ENCODE measurements around the gene NECTIN4. TPM values are rescaled to one million over a fixed set of nuclear protein-coding genes. Genes with fewer than 3 reads are reported as not detected.
"Not testable (repeated sequence)": the region's sequence is repeated elsewhere in the genome, so short reads cannot be mapped to it uniquely, and the experiment has no call there.

Gene NECTIN4
- total RNA-seq, 2 experiments from 2014 or later = not detected

DNA sequence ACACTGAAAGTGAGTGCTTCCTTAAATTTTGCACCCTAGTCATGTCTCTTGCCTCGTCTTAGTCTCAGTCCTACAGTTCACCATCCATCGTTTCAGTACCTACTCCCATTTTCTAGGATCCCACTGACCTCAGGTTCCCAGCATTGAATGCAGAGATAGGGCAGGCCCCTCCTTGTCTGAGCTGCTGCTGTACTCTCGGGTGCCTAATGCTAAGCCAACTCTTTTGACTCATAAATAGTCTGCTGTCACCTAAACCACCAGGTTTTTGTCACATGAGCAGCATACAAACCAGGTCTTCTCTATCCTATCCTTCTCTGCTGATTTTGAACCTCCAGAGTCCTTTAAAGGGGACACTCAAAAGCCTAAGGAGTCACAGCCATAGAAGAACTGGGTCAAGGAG, 22.7 kb downstream of the NECTIN4 start:
- Mint-ChIP-seq H3K36me3 (ENCODE audit: low read depth) (peaks cover 58% of the 10 kb centered on the region), H3K4me1 (ENCODE audit: low read depth) (peaks cover 63% of the 10 kb centered on the region)

DNA sequence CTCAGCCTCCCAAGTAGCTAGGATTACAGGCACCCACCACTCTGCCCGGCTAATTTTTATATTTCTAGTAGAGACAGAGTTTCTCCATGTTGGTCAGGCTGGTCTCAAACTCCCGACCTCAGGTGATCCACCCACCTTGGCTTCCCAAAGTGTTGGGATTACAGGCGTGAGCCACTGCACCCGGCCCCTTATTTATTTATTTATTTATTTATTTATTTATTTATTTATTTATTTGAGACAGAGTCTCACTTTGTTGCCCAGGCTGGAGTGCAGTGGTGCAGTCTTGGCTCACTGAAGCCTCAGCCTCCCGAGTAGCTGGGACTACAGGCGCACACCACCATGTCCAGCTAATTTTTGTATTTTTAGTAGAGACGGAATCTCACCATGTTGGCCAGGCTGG, 23.7 kb downstream of the NECTIN4 start:
- not testable (repeated sequence) for H3K27me3 Mint-ChIP-seq, DNase-seq, H3K4me3 Mint-ChIP-seq, H3K9me3 Mint-ChIP-seq, ATAC-seq
- POLR2A ChIA-PET = interaction anchor here (7.6 kb wide), 1 partner anchor 19 kb away, joined by 99 read pairs; the partner anchor contains the start of gene USF1
- peaks cover 62% of the 10 kb centered on the region for H3K4me1 Mint-ChIP-seq (ENCODE audit: low read depth)
- intact Hi-C loops (cut with micrococcal nuclease) = loop anchor here (5.0 kb wide), 1 partner anchor 37 kb away; no protein-coding TSS in a partner anchor
- CTCF ChIA-PET = interaction anchor here (1.0 to 11.1 kb wide), 3 partner anchors 11 to 68 kb away, joined by 4 to 200 read pairs (median 5); partner anchors contain the start of gene KLHDC9
- peaks cover 62% of the 10 kb centered on the region for H3K36me3 Mint-ChIP-seq (ENCODE audit: low read depth)
- H3K27ac Mint-ChIP-seq = peak overlapping the region; percentile 57

More for the DNA sequence above, 22.7 kb downstream of the NECTIN4 start:
- intact Hi-C loops (cut with micrococcal nuclease) = loop anchor here (5.0 kb wide), 1 partner anchor 36 kb away; no protein-coding TSS in a partner anchor
- H3K27ac Mint-ChIP-seq = peak overlapping the region; percentile 98
- H3K27me3 Mint-ChIP-seq = no peaks in the 10 kb centered on the region
- ChIA-PET CTCF (interaction anchor here (1.3 to 11.1 kb wide), 2 partner anchors 30 to 69 kb away, joined by 3 to 200 read pairs; partner anchors contain the start of gene KLHDC9), POLR2A (interaction anchor here (0.6 to 7.6 kb wide), 2 partner anchors 20 to 31 kb away, joined by 4 to 99 read pairs; partner anchors contain the start of gene USF1)
- DNase-seq (peak; percentile 43), ATAC-seq (peak; percentile 8)
- peak overlapping the region; percentile 97 for H3K4me3 Mint-ChIP-seq
- no peaks in the 10 kb centered on the region for H3K9me3 Mint-ChIP-seq
- TF ChIP-seq, protein P1, sequence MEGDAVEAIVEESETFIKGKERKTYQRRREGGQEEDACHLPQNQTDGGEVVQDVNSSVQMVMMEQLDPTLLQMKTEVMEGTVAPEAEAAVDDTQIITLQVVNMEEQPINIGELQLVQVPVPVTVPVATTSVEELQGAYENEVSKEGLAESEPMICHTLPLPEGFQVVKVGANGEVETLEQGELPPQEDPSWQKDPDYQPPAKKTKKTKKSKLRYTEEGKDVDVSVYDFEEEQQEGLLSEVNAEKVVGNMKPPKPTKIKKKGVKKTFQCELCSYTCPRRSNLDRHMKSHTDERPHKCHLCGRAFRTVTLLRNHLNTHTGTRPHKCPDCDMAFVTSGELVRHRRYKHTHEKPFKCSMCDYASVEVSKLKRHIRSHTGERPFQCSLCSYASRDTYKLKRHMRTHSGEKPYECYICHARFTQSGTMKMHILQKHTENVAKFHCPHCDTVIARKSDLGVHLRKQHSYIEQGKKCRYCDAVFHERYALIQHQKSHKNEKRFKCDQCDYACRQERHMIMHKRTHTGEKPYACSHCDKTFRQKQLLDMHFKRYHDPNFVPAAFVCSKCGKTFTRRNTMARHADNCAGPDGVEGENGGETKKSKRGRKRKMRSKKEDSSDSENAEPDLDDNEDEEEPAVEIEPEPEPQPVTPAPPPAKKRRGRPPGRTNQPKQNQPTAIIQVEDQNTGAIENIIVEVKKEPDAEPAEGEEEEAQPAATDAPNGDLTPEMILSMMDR (IDR thresholded peaks at IDR 0.05) = no peak

DNA sequence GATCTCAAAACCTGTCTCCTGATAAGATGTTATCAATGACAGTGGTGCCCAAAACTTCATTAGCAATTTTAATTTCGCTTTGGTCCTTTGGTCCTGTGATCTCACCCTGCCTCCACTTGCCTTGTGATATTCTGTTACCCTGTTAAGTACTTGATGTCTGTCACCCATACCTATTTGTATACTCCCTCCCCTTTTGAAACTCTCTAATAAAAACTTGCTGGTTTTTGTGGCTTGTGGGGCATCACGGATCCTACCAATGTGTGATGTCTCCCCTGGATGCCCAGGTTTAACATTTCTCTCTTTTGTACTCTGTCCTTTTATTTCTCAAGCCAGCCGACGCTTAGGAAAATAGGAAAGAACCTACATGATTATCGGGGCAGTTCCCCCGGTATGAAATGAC, 25.4 kb downstream of the NECTIN4 start:
- intact Hi-C loops (cut with micrococcal nuclease) = not testable (repeated sequence)

DNA sequence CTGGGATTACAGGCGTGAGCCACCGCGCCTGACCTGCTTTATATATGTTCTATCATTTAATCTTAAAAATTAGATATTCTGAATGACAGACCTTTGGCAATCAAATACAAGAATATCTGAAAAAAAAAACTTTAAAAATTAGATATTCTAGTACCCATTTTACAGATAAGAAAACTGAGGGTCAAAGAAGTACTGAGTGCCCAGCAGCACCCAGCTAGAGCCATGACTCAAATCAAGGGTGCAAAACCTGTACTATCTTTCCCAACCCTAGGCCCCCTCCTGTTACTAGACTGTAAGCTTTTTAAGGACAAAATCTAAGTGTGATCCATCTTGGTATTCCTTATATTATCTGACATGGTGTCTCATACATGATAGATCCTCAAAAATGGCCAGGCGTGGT, 27.9 kb downstream of the NECTIN4 start:
- intact Hi-C loops (cut with micrococcal nuclease) = no loop called here
- peaks cover 64% of the 10 kb centered on the region for H3K36me3 Mint-ChIP-seq (ENCODE audit: low read depth)
- TF ChIP-seq, protein P1 (IDR thresholded peaks at IDR 0.05) = no peak
- POLR2A ChIA-PET = interaction anchor here (0.6 to 5.8 kb wide), 3 partner anchors 9 to 24 kb away, joined by 3 to 52 read pairs (median 6); partner anchors contain the start of gene USF1
- no peak for ATAC-seq
- CTCF ChIA-PET = interaction anchor here (0.7 to 2.9 kb wide), 6 partner anchors 21 to 221 kb away, joined by 3 to 18 read pairs (median 3); partner anchors contain the start of gene KLHDC9
- no peaks in the 10 kb centered on the region for H3K9me3 Mint-ChIP-seq
- H3K27me3 Mint-ChIP-seq = no peaks in the 10 kb centered on the region
- H3K27ac Mint-ChIP-seq = peak overlapping the region; percentile 71
- DNase-seq = no peak
- no peak overlapping the region for H3K4me3 Mint-ChIP-seq
- H3K4me1 Mint-ChIP-seq (ENCODE audit: low read depth) = peaks cover 62% of the 10 kb centered on the region

More for the DNA sequence above, 25.4 kb downstream of the NECTIN4 start:
- not testable (repeated sequence) for H3K9me3 Mint-ChIP-seq, ATAC-seq, DNase-seq, H3K27me3 Mint-ChIP-seq
- H3K27ac Mint-ChIP-seq = peak overlapping the region; percentile 89
- peaks cover 73% of the 10 kb centered on the region for H3K36me3 Mint-ChIP-seq (ENCODE audit: low read depth)
- peak overlapping the region; percentile 49 for H3K4me3 Mint-ChIP-seq
- peaks cover 67% of the 10 kb centered on the region for H3K4me1 Mint-ChIP-seq (ENCODE audit: low read depth)
- CTCF ChIA-PET = interaction anchor here (11.1 kb wide), 1 partner anchor 33 kb away, joined by 200 read pairs; the partner anchor contains the start of gene KLHDC9
- POLR2A ChIA-PET = interaction anchor here (7.6 kb wide), 1 partner anchor 18 kb away, joined by 99 read pairs; the partner anchor contains the start of gene USF1

DNA sequence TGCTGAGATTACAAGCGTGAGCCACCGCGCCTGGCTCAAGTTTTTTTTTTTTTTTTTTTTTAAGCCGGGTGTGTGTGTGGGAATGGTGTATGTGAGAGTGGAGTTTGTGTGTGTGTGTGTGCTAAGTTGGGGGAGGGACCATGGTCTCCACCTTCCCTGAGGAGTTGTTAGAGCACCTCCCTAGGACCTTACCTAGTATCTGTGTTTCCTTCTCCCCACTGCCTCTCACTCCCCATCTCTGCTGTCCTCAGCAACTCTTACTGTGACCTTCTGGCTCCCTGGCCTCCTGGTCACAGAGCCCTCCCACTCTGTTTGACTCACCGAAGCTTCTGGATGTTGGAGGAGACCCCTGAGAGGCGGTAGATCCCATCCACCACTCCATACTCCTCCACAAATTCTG, 30.1 kb downstream of the NECTIN4 start:
- CTCF ChIA-PET = interaction anchor here (0.7 to 2.9 kb wide), 6 partner anchors 10 to 69 kb away, joined by 3 to 18 read pairs (median 4); partner anchors contain the start of genes ARHGAP30, KLHDC9 and USF1

More for the DNA sequence above, 30.1 kb downstream of the NECTIN4 start:
- Mint-ChIP-seq H3K27me3 (no peaks in the 10 kb centered on the region), H3K4me1 (ENCODE audit: low read depth) (peaks cover 52% of the 10 kb centered on the region), H3K36me3 (ENCODE audit: low read depth) (peaks cover 58% of the 10 kb centered on the region), H3K27ac (peak overlapping the region; percentile 80), H3K9me3 (no peaks in the 10 kb centered on the region), H3K4me3 (no peak overlapping the region)
- POLR2A ChIA-PET = interaction anchor here (0.6 to 5.8 kb wide), 8 partner anchors 8 to 98 kb away, joined by 3 to 52 read pairs (median 4); partner anchors contain the start of genes ARHGAP30, TSTD1 and USF1
- TF ChIP-seq, protein P1 (IDR thresholded peaks at IDR 0.05) = no peak
- ATAC-seq (peak; percentile 18), DNase-seq (no peak)
- intact Hi-C loops (cut with micrococcal nuclease) = no loop called here
